Activated CD8-positive, alpha-beta T cell treated with anti-CD3 and anti-CD28 coated beads for 36 hours (primary cell): ENCODE data around the gene RABGAP1L. TPM values are rescaled to one million over a fixed set of nuclear protein-coding genes. Genes with fewer than 3 reads are reported as not detected.
"Not testable (repeated sequence)": the region's sequence is repeated elsewhere in the genome, so short reads cannot be mapped to it uniquely, and the experiment has no call there.

Experiments
- ATAC-seq: fragments of 200-7000 bp; cut with Tn5 transposase; one replicate; pipeline ENCODE4 v1.10.0; 2021; ENCODE audit warnings: mild to moderate bottlenecking, moderate library complexity
- CTCF ChIA-PET: fragments of 350-600 bp; sonication (Branson Sonifier 250); formaldehyde crosslinking; loops from one replicate; lab custom pipeline; 2021; ENCODE audit warnings: antibody characterized with exemption; lab: Charles Lee
- POLR2A ChIA-PET: fragments of 350-600 bp; sonication (Branson Sonifier 250); formaldehyde crosslinking; loops from one replicate; lab custom pipeline; 2021; ENCODE audit warnings: antibody characterized with exemption; lab: Charles Lee
- DNase-seq: peaks from one replicate; pipeline ENCODE4 v3.0.0-alpha.2; 2020
- H3K27ac Mint-ChIP-seq: one replicate; pipeline ENCODE4 v1.8.0; 2021; ENCODE audit warnings: mild to moderate bottlenecking, mixed read lengths
- H3K27me3 Mint-ChIP-seq: one replicate; pipeline ENCODE4 v1.8.0; 2021; ENCODE audit warnings: mixed read lengths
- H3K36me3 Mint-ChIP-seq: one replicate; pipeline ENCODE4 v1.8.0; 2021; ENCODE audit warnings: low read depth, mixed read lengths
- H3K4me1 Mint-ChIP-seq: one replicate; pipeline ENCODE4 v1.8.0; 2021; ENCODE audit warnings: low read depth, mixed read lengths
- H3K4me3 Mint-ChIP-seq: one replicate; pipeline ENCODE4 v1.8.0; 2021; ENCODE audit warnings: mild to moderate bottlenecking, moderate library complexity, mixed read lengths
- H3K9me3 Mint-ChIP-seq: one replicate; pipeline ENCODE4 v1.8.0; 2021; ENCODE audit warnings: mixed read lengths
- CTCF ChIP-seq: fragments of 200-600 bp; IDR thresholded peaks from one replicate; pipeline ENCODE4 v1.8.0; 2022; ENCODE audit warnings: antibody characterized with exemption, mild to moderate bottlenecking
- intact Hi-C: fragments of 100-400 bp; cut with micrococcal nuclease; formaldehyde crosslinking; loops from one replicate; pipeline ENCODE4 v1.10.0; 2022
- total RNA-seq, 2 experiments: library from RNA; stranded (reverse); gene quantifications; one replicate each; pipeline ENCODE4 v1.2.3, GENCODE V29; 2021

The RABGAP1L gene
- total RNA-seq, 2 experiments from 2014 or later, result 26.9 to 29.4 TPM

- POLR2A ChIA-PET, result no interaction called here
- no peak for TF ChIP-seq CTCF
- ATAC-seq (no peak), DNase-seq (no peak)
- Mint-ChIP-seq H3K27me3 (no peaks in the 10 kb centered on the region), H3K27ac (no peak overlapping the region), H3K4me3 (no peak overlapping the region), H3K4me1 (peaks cover 6% of the 10 kb centered on the region), H3K9me3 (peaks cover 51% of the 10 kb centered on the region), H3K36me3 (peaks cover 58% of the 10 kb centered on the region)
- intact Hi-C loops, result no loop called here
- CTCF ChIA-PET, result no interaction called here
Measured at GRCh38 chr1:174324493-174324892, 165.2 kb downstream of the RABGAP1L start.

GRCh38 chr1:174324939-174325338 is 165.6 kb downstream of the RABGAP1L start:
- H3K36me3 Mint-ChIP-seq, result peaks cover 54% of the 10 kb centered on the region
- no peaks in the 10 kb centered on the region for H3K27me3 Mint-ChIP-seq
- ATAC-seq (no peak), DNase-seq (no peak)
- no peak overlapping the region for H3K27ac Mint-ChIP-seq
- no peak for TF ChIP-seq CTCF
- H3K4me1 Mint-ChIP-seq, result peaks cover 6% of the 10 kb centered on the region
- intact Hi-C loops, result no loop called here
- ChIA-PET CTCF (no interaction called here), POLR2A (no interaction called here)
- H3K4me3 Mint-ChIP-seq, result no peak overlapping the region
- peaks cover 46% of the 10 kb centered on the region for H3K9me3 Mint-ChIP-seq

GRCh38 chr1:174326278-174326677 is 167.0 kb downstream of the RABGAP1L start:
- DNase-seq (no peak), ATAC-seq (no peak)
- Mint-ChIP-seq H3K27ac (no peak overlapping the region), H3K27me3 (no peaks in the 10 kb centered on the region), H3K4me1 (peaks cover 6% of the 10 kb centered on the region), H3K36me3 (peaks cover 40% of the 10 kb centered on the region), H3K9me3 (peaks cover 34% of the 10 kb centered on the region), H3K4me3 (no peak overlapping the region)
- intact Hi-C loops, result no loop called here
- POLR2A ChIA-PET, result interaction anchor here (0.6 kb wide), 2 partner anchors 81 to 500 kb away, joined by 3 read pairs; no protein-coding TSS in a partner anchor
- CTCF ChIA-PET, result no interaction called here
- no peak for TF ChIP-seq CTCF

GRCh38 chr1:174333437-174333836 is 174.1 kb downstream of the RABGAP1L start:
- TF ChIP-seq CTCF, result no peak
- ChIA-PET CTCF (no interaction called here), POLR2A (no interaction called here)
- intact Hi-C loops, result no loop called here
- DNase-seq, result no peak
- ATAC-seq, result no peak
- Mint-ChIP-seq H3K27me3 (no peaks in the 10 kb centered on the region), H3K9me3 (peaks cover 1% of the 10 kb centered on the region), H3K27ac (no peak overlapping the region), H3K4me3 (no peak overlapping the region), H3K4me1 (peaks cover 4% of the 10 kb centered on the region), H3K36me3 (no peaks in the 10 kb centered on the region)

- no peak for ATAC-seq
Measured at GRCh38 chr1:174337000-174337681, 177.8 kb downstream of the RABGAP1L start.

GRCh38 chr1:174340404-174340803 is 181.1 kb downstream of the RABGAP1L start:
- H3K27ac Mint-ChIP-seq, H3K36me3 Mint-ChIP-seq, H3K27me3 Mint-ChIP-seq, H3K4me3 Mint-ChIP-seq, DNase-seq, POLR2A ChIA-PET, intact Hi-C loops, ATAC-seq, CTCF ChIA-PET, H3K4me1 Mint-ChIP-seq, H3K9me3 Mint-ChIP-seq: not testable (repeated sequence)

More at GRCh38 chr1:174337000-174337681, 177.8 kb downstream of the RABGAP1L start:
- no peak for DNase-seq
- Mint-ChIP-seq H3K4me3 (no peak overlapping the region), H3K4me1 (peaks cover 4% of the 10 kb centered on the region), H3K9me3 (peaks cover 7% of the 10 kb centered on the region), H3K36me3 (peaks cover 8% of the 10 kb centered on the region), H3K27me3 (no peaks in the 10 kb centered on the region), H3K27ac (no peak overlapping the region)
- POLR2A ChIA-PET, result no interaction called here
- TF ChIP-seq CTCF, result no peak
- intact Hi-C loops, result no loop called here
- CTCF ChIA-PET, result no interaction called here
